Astrocyte (in vitro differentiated cells and primary cell): ENCODE data around the gene KLHL25. TPM values are rescaled to one million over a fixed set of nuclear protein-coding genes. Genes with fewer than 3 reads are reported as not detected.
A peak's percentile ranks its signal among the peaks of the same experiment; 100 is the strongest.

Experiments
- DNase-seq: peaks from one replicate; pipeline ENCODE4 v3.0.0-alpha.2; 2010; ENCODE audit warnings: low read depth
- FAIRE-seq: peaks from 2 replicates; lab custom pipeline; 2011; peaks lifted over from hg19 to GRCh38; lab: Jason Lieb, UNC
- H2AFZ ChIP-seq: 2 replicates; pipeline ENCODE4 v1.6.0; 2012; ENCODE audit warnings: low read depth, low read length, inconsistent platforms
- H3K27ac ChIP-seq: 2 replicates; pipeline ENCODE4 v1.5.1; 2011; ENCODE audit warnings: low read depth, low read length, inconsistent platforms
- H3K27me3 ChIP-seq: 2 replicates; pipeline ENCODE4 v1.6.0; 2011; ENCODE audit warnings: low read length, inconsistent platforms; ENCODE audit not compliant: insufficient read depth
- H3K36me3 ChIP-seq: 2 replicates; pipeline ENCODE4 v1.5.1; 2011; ENCODE audit warnings: low read length, inconsistent platforms; ENCODE audit not compliant: insufficient read depth
- H3K4me1 ChIP-seq: 2 replicates; pipeline ENCODE4 v1.5.1; 2011; ENCODE audit warnings: low read length, inconsistent platforms; ENCODE audit not compliant: insufficient read depth
- H3K4me2 ChIP-seq: 2 replicates; pipeline ENCODE4 v1.6.0; 2012; ENCODE audit warnings: low read length, inconsistent platforms
- H3K4me3 ChIP-seq: 2 replicates; pipeline ENCODE4 v1.5.1; 2011; ENCODE audit warnings: low read depth, mild to moderate bottlenecking, low read length, inconsistent platforms; ENCODE audit not compliant: insufficient read depth
- H3K79me2 ChIP-seq: 2 replicates; pipeline ENCODE4 v1.6.0; 2012; ENCODE audit warnings: mild to moderate bottlenecking, low read length, inconsistent platforms; ENCODE audit not compliant: insufficient read depth
- H3K9ac ChIP-seq: 2 replicates; pipeline ENCODE4 v1.6.0; 2012; ENCODE audit warnings: mild to moderate bottlenecking, low read length, inconsistent platforms
- H3K9me3 ChIP-seq: 2 replicates; pipeline ENCODE4 v1.5.1; 2012; ENCODE audit warnings: low read depth, mild to moderate bottlenecking, low read length, inconsistent platforms; ENCODE audit not compliant: insufficient read depth
- H4K20me1 ChIP-seq: 2 replicates; pipeline ENCODE4 v1.6.0; 2012; ENCODE audit warnings: low read length, inconsistent platforms; ENCODE audit not compliant: insufficient read depth
- H3K27ac Mint-ChIP-seq: one replicate; pipeline ENCODE4 v1.8.0; 2021; ENCODE audit warnings: mild to moderate bottlenecking, mixed read lengths; ENCODE audit not compliant: unreplicated experiment
- H3K27me3 Mint-ChIP-seq: one replicate; pipeline ENCODE4 v1.8.0; 2021; ENCODE audit warnings: low read depth, mixed read lengths; ENCODE audit not compliant: unreplicated experiment
- H3K36me3 Mint-ChIP-seq: one replicate; pipeline ENCODE4 v1.8.0; 2021; ENCODE audit warnings: low read depth, mixed read lengths; ENCODE audit not compliant: unreplicated experiment
- H3K4me1 Mint-ChIP-seq: one replicate; pipeline ENCODE4 v1.8.0; 2021; ENCODE audit warnings: low read depth, mixed read lengths; ENCODE audit not compliant: unreplicated experiment
- H3K4me3 Mint-ChIP-seq: one replicate; pipeline ENCODE4 v1.8.0; 2021; ENCODE audit warnings: mild to moderate bottlenecking, moderate library complexity, mixed read lengths; ENCODE audit not compliant: unreplicated experiment
- H3K9me3 Mint-ChIP-seq: one replicate; pipeline ENCODE4 v1.8.0; 2021; ENCODE audit warnings: mild to moderate bottlenecking, mixed read lengths; ENCODE audit not compliant: unreplicated experiment
- EZH2 ChIP-seq: IDR thresholded peaks from 2 replicates; pipeline ENCODE4 v1.6.1; 2012; ENCODE audit warnings: mild to moderate bottlenecking, low read length, inconsistent platforms; ENCODE audit not compliant: insufficient read depth
- total RNA-seq: library from RNA; stranded (reverse); gene quantifications from 2 replicates; pipeline ENCODE4 v1.2.1, GENCODE V29; 2021
- TF ChIP-seq, protein P1 (sequence below): IDR thresholded peaks from 2 replicates; pipeline ENCODE4 v1.5.1; 2011; ENCODE audit warnings: low read depth, mild to moderate bottlenecking, inconsistent platforms, low read length, moderate library complexity; ENCODE audit not compliant: insufficient read depth

Gene KLHL25
- total RNA-seq, 1 donor from 2014 or later, result 5.6 TPM

DNA sequence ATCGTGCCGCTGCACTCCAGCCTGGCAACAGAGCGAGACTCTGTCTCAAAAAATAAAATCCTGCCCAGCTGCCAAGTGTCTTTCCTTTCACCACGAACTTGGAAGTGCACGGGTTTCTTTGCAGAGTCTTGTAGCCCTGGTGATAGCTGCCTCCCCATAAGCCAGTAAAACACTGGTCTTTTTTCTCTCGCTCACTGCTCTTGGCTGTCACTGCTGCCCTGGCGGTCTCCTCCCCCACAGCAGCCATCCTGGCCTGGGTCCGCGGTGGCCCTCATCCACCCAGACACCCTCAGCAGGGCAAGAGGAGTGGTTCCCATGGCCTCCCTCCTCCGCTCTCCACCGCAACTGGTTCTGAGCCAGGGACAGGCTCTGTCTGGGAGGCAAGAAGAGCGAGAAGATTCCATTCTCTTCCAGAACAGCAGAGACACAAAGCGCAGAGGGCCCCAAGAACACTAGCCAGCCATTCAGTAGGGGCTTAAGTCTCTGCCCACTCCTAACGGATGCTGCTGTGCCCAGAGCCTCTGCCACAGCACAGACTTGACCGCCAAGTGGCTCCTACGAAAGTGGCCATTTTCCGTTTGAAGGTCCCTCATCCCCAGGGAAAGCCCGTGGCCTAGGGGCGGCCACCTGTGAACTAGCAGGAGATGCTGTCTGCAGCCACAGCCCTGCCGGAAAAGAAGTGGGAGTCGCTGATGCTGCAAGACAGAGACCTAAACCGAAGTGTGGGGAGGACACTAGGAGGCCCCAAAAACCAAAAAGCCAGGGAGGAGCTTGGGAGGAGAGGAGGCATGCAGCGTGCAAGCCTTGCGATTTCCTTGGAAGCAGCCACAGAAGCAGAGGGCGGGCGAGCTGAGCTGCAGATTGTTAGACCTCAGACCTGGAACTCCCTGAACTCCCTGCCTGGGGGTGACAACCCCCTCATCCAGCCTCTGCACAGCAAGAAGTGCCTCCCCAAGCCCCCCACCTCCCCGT, 44.1 kb downstream of the KLHL25 start:
- Mint-ChIP-seq H3K9me3 (no peaks in the 10 kb centered on the region), H3K27ac (no peak overlapping the region), H3K4me3 (no peak overlapping the region), H3K36me3 (peaks cover 13% of the 10 kb centered on the region), H3K4me1 (peaks cover 25% of the 10 kb centered on the region), H3K27me3 (no peaks in the 10 kb centered on the region)
- Histone ChIP-seq H3K79me2 (no peaks in the 10 kb centered on the region), H3K27me3 (no peaks in the 10 kb centered on the region), H3K36me3 (peaks cover 15% of the 10 kb centered on the region), H4K20me1 (peaks cover 21% of the 10 kb centered on the region), H3K4me1 (peaks cover 20% of the 10 kb centered on the region), H3K27ac (no peak overlapping the region), H2AFZ (no peak overlapping the region), H3K4me2 (peak overlapping the region; percentile 45), H3K9ac (no peak overlapping the region), H3K4me3 (no peak overlapping the region), H3K9me3 (no peaks in the 10 kb centered on the region)
- FAIRE-seq (no peak), DNase-seq (peak; percentile 64)
- TF ChIP-seq, protein P1, sequence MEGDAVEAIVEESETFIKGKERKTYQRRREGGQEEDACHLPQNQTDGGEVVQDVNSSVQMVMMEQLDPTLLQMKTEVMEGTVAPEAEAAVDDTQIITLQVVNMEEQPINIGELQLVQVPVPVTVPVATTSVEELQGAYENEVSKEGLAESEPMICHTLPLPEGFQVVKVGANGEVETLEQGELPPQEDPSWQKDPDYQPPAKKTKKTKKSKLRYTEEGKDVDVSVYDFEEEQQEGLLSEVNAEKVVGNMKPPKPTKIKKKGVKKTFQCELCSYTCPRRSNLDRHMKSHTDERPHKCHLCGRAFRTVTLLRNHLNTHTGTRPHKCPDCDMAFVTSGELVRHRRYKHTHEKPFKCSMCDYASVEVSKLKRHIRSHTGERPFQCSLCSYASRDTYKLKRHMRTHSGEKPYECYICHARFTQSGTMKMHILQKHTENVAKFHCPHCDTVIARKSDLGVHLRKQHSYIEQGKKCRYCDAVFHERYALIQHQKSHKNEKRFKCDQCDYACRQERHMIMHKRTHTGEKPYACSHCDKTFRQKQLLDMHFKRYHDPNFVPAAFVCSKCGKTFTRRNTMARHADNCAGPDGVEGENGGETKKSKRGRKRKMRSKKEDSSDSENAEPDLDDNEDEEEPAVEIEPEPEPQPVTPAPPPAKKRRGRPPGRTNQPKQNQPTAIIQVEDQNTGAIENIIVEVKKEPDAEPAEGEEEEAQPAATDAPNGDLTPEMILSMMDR, result no peak
- TF ChIP-seq EZH2, result no peak

DNA sequence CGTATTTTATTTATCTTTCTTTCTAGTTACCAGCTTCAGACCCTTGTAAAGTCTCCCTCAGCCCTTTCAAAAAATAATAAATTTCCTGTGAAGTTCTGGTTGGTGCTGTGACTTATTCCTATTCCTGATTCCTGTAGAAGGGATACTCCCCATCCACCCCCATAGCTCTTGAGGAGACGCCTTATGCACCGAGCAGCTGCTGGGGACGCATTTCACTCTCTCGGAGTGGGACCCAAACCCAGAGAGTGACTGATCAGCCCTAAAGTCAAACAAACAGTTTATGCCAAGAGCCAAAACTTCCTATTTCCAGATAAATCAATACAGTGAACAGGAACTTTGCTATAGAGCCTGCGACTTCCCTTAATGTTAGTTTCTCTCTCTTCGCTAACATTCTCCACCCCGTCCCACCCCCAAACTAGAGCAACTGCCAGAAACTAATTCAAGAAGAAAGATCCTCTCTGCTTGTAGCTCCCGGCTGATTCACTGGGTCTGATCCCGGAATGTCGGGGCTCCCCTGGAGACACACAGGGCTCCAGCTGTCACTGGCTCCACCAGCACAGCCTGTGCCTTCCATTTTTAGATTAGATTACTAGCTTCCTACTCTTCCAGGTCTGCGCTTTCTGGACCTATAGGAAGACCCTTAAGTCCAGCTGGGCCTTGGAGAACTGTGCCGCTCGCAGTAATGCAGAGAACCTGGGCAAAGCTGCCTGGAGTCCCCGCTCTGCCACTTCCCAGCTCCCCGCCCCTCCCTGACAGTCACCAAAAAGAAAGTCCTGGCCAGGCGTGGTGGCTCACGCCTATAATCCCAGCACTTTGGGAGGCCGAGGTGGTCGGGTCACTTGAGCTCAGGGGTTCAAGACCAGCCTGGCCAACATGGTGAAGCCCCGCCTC, 45.2 kb downstream of the KLHL25 start:
- DNase-seq (no peak), FAIRE-seq (no peak)
- no peaks in the 10 kb centered on the region for H3K27me3 ChIP-seq
- Mint-ChIP-seq H3K36me3 (peaks cover 13% of the 10 kb centered on the region), H3K27ac (no peak overlapping the region), H3K4me1 (peaks cover 25% of the 10 kb centered on the region), H3K27me3 (no peaks in the 10 kb centered on the region), H3K9me3 (no peaks in the 10 kb centered on the region), H3K4me3 (no peak overlapping the region)
- H3K4me1 ChIP-seq, result peaks cover 20% of the 10 kb centered on the region
- no peaks in the 10 kb centered on the region for H3K79me2 ChIP-seq
- H2AFZ ChIP-seq, result no peak overlapping the region
- TF ChIP-seq EZH2, result no peak
- TF ChIP-seq, protein P1, result no peak
- no peak overlapping the region for H3K4me3 ChIP-seq
- H3K9me3 ChIP-seq, result no peaks in the 10 kb centered on the region
- peak overlapping the region; percentile 26 for H3K4me2 ChIP-seq
- peaks cover 21% of the 10 kb centered on the region for H4K20me1 ChIP-seq
- H3K27ac ChIP-seq, result no peak overlapping the region
- H3K9ac ChIP-seq, result no peak overlapping the region
- peaks cover 24% of the 10 kb centered on the region for H3K36me3 ChIP-seq
